Stimulated activated CD8-positive, alpha-beta memory T cell treated with anti-CD3 and anti-CD28 coated beads, Interleukin-2, amount 100 ng/mL, for 48 hours (primary cell): ENCODE results near the gene JADE2.
A peak's percentile ranks its signal among the peaks of the same experiment; 100 is the strongest.
"Not testable (repeated sequence)": the region's sequence is repeated elsewhere in the genome, so short reads cannot be mapped to it uniquely, and the experiment has no call there.

ENCODE experiments used
- DNase-seq, 2 donors: peaks; one replicate each; pipeline ENCODE4 v3.0.0-alpha.2; 2020; ENCODE audit warnings: low read depth in 2 of 2

JADE2 gene

GRCh38 chr5:134524826-134525682, at the start of gene JADE2:
Gene JADE2 (plus strand): TSS chr5:134525670. CDS start chr5:134535858, 10,188 bp downstream.
- peak; percentile 56 to 64 for DNase-seq

- DNase-seq, result no peak
These were observed 47.8 kb upstream of the JADE2 start for GRCh38 chr5:134477462-134478245.

- DNase-seq, result no peak
These were observed 45.6 kb upstream of the JADE2 start for GRCh38 chr5:134479839-134480238.

GRCh38 chr5:134489227-134489944, 36.1 kb upstream of the JADE2 start:
- DNase-seq, result no peak

GRCh38 chr5:134490255-134490924, 35.1 kb upstream of the JADE2 start:
- DNase-seq, result no peak

GRCh38 chr5:134490925-134491271, 34.6 kb upstream of the JADE2 start:
- no peak for DNase-seq

GRCh38 chr5:134491841-134492442, 33.5 kb upstream of the JADE2 start:
- DNase-seq, result no peak

- no peak for DNase-seq
These were observed 32.9 kb upstream of the JADE2 start for GRCh38 chr5:134492568-134492967.

- no peak for DNase-seq
These were observed 31.9 kb upstream of the JADE2 start for GRCh38 chr5:134493461-134494055.

GRCh38 chr5:134494780-134495179, 30.7 kb upstream of the JADE2 start:
- DNase-seq, result no peak

GRCh38 chr5:134499905-134500304, 25.6 kb upstream of the JADE2 start:
- DNase-seq, result not testable (repeated sequence)

- DNase-seq, result no peak
These were observed 24.6 kb upstream of the JADE2 start for GRCh38 chr5:134500699-134501430.

- no peak for DNase-seq
These were observed 23.2 kb upstream of the JADE2 start for GRCh38 chr5:134502259-134502658.

GRCh38 chr5:134503088-134503936, 22.2 kb upstream of the JADE2 start:
- peak; percentile 54 to 70 for DNase-seq

GRCh38 chr5:134503937-134504437, 21.5 kb upstream of the JADE2 start:
- DNase-seq, result no peak

- DNase-seq, result no peak
These were observed 20.7 kb upstream of the JADE2 start for GRCh38 chr5:134504629-134505300.

- no peak for DNase-seq
These were observed 19.1 kb upstream of the JADE2 start for GRCh38 chr5:134506054-134507039.
